Ovary (tissue), 3 donors: Measurements from ENCODE around the gene PALLD.

Experiments
- EP300 ChIP-seq: sonication (generic); formaldehyde crosslinking; IDR thresholded peaks from one replicate; pipeline ENCODE4 v1.6.1; 2017; ENCODE audit warnings: antibody characterized with exemption
- POLR2A ChIP-seq: fragments of 450-650 bp; IDR thresholded peaks from one replicate; pipeline ENCODE4 v1.6.1; 2017; ENCODE audit warnings: antibody characterized with exemption, mild to moderate bottlenecking, moderate library complexity
- TF ChIP-seq, protein P1 (sequence below), 3 donors: fragments of 450-650 bp in 2 of 3; fragments of 200-600 bp in 1 of 3; IDR thresholded peaks; one replicate each; pipeline versions ENCODE4 v1.5.1 to v1.8.0; 2016 to 2022; ENCODE audit warnings: antibody characterized with exemption in 3 of 3, mild to moderate bottlenecking in 1 of 3
- donor health status: DM: no; HTN: no; CAD: no.

DNA sequence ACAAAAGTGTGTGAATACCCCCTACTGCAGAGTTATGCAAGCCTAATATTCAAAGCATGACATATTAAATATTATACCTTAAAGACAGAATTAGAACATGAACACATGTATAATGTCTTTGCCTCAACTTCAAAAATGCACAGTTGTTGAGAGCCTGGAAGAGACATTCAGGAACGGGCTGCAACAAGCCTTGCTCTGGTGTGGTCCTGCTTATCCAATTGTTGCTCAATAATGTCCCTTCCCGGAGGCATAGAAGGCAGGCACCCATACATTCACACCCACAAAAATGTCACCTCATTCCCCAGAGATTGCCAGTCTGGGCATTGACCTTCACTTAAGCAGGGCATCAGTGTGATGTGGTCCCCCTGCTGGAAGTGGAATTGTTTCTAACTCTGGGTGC is 274.4 kb downstream of the PALLD start:
- TF ChIP-seq, protein P1, sequence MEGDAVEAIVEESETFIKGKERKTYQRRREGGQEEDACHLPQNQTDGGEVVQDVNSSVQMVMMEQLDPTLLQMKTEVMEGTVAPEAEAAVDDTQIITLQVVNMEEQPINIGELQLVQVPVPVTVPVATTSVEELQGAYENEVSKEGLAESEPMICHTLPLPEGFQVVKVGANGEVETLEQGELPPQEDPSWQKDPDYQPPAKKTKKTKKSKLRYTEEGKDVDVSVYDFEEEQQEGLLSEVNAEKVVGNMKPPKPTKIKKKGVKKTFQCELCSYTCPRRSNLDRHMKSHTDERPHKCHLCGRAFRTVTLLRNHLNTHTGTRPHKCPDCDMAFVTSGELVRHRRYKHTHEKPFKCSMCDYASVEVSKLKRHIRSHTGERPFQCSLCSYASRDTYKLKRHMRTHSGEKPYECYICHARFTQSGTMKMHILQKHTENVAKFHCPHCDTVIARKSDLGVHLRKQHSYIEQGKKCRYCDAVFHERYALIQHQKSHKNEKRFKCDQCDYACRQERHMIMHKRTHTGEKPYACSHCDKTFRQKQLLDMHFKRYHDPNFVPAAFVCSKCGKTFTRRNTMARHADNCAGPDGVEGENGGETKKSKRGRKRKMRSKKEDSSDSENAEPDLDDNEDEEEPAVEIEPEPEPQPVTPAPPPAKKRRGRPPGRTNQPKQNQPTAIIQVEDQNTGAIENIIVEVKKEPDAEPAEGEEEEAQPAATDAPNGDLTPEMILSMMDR (IDR thresholded peaks at IDR 0.05): no peak
- TF ChIP-seq POLR2A: no peak
- TF ChIP-seq EP300: no peak
